ENCODE measurements around the gene CFAP54.
"Not testable (repeated sequence)": the region's sequence is repeated elsewhere in the genome, so short reads cannot be mapped to it uniquely, and the experiment has no call there.

Gene CFAP54

GRCh38 chr12:96623656-96624217 lies 134.4 kb downstream of the CFAP54 start:
- DNase-seq: peak; percentile 18 to 40

- no peak for DNase-seq
These were observed 146.5 kb downstream of the CFAP54 start for GRCh38 chr12:96635844-96636243.

- no peak for DNase-seq
These were observed 147.5 kb downstream of the CFAP54 start for GRCh38 chr12:96636895-96637294.

- DNase-seq: no peak
These were observed 159.5 kb downstream of the CFAP54 start for GRCh38 chr12:96648923-96649322.

- no peak for DNase-seq
These were observed 163.5 kb downstream of the CFAP54 start for GRCh38 chr12:96652870-96653269.

- no peak for DNase-seq
These were observed 168.7 kb downstream of the CFAP54 start for GRCh38 chr12:96658075-96658474.

- no peak for DNase-seq
These were observed 180.4 kb downstream of the CFAP54 start for GRCh38 chr12:96669786-96670185.

- no peak for DNase-seq
These were observed 181.0 kb downstream of the CFAP54 start for GRCh38 chr12:96670334-96670899.

- not testable (repeated sequence) for DNase-seq
These were observed 186.1 kb downstream of the CFAP54 start for GRCh38 chr12:96675519-96675918.

GRCh38 chr12:96677363-96677762 lies 188.0 kb downstream of the CFAP54 start:
- no peak for DNase-seq

GRCh38 chr12:96687719-96688118 lies 198.3 kb downstream of the CFAP54 start:
- DNase-seq: no peak

- DNase-seq: no peak
These were observed 209.1 kb downstream of the CFAP54 start for GRCh38 chr12:96698521-96698920.

- no peak for DNase-seq
These were observed 209.6 kb downstream of the CFAP54 start for GRCh38 chr12:96698965-96699364.

- DNase-seq: no peak
These were observed 212.5 kb downstream of the CFAP54 start for GRCh38 chr12:96701856-96702255.

GRCh38 chr12:96710127-96710745 lies 220.9 kb downstream of the CFAP54 start:
- DNase-seq: no peak

GRCh38 chr12:96711364-96711763 lies 222.0 kb downstream of the CFAP54 start:
- DNase-seq: no peak

GRCh38 chr12:96714199-96714598 lies 224.8 kb downstream of the CFAP54 start:
- DNase-seq: no peak

GRCh38 chr12:96719660-96720362 lies 230.4 kb downstream of the CFAP54 start:
- no peak for DNase-seq

GRCh38 chr12:96720363-96720705 lies 231.0 kb downstream of the CFAP54 start:
- no peak for DNase-seq

- DNase-seq: not testable (repeated sequence)
These were observed 240.1 kb downstream of the CFAP54 start for GRCh38 chr12:96729466-96729865.

GRCh38 chr12:96729886-96730285 lies 240.5 kb downstream of the CFAP54 start:
- no peak for DNase-seq

GRCh38 chr12:96743606-96744005 lies 254.2 kb downstream of the CFAP54 start:
- DNase-seq: no peak

GRCh38 chr12:96749999-96750398 lies 260.6 kb downstream of the CFAP54 start:
- no peak for DNase-seq

- no peak for DNase-seq
These were observed 262.2 kb downstream of the CFAP54 start for GRCh38 chr12:96751626-96752025.
